Neural progenitor cell (in vitro differentiated cells): ENCODE results near the gene IQGAP1. TPM values are rescaled to one million over a fixed set of nuclear protein-coding genes. Genes with fewer than 3 reads are reported as not detected.

Experiments
- DNase-seq: peaks from one replicate; pipeline ENCODE4 v3.0.0-alpha.2; 2016; ENCODE audit warnings: low spot score
- H2AFZ ChIP-seq: fragments of 200-600 bp; sonication (generic); replicated peaks from 2 replicates; pipeline ENCODE4 v1.6.1; 2016; ENCODE audit warnings: antibody characterized with exemption
- H3F3A ChIP-seq: fragments of 200-600 bp; sonication (generic); 2 replicates; pipeline ENCODE4 v1.6.1; 2016; ENCODE audit warnings: antibody characterized with exemption, low read depth
- H3K27ac ChIP-seq: fragments of 200-600 bp; sonication (generic); 2 replicates; pipeline ENCODE4 v1.5.1; 2016; ENCODE audit warnings: mild to moderate bottlenecking
- H3K27me3 ChIP-seq: fragments of 200-600 bp; sonication (generic); 2 replicates; pipeline ENCODE4 v1.6.1; 2016; ENCODE audit warnings: mild to moderate bottlenecking, moderate library complexity
- H3K36me3 ChIP-seq: fragments of 200-600 bp; sonication (generic); 2 replicates; pipeline ENCODE4 v1.5.1; 2016
- H3K4me1 ChIP-seq: fragments of 200-600 bp; sonication (generic); 2 replicates; pipeline ENCODE4 v1.6.1; 2016; ENCODE audit warnings: mixed run types
- H3K4me2 ChIP-seq: fragments of 200-600 bp; sonication (generic); 2 replicates; pipeline ENCODE4 v1.6.1; 2016
- H3K4me3 ChIP-seq: fragments of 200-600 bp; sonication (generic); 2 replicates; pipeline ENCODE4 v1.5.1; 2016
- H3K79me2 ChIP-seq: fragments of 200-600 bp; sonication (generic); 2 replicates; pipeline ENCODE4 v1.6.1; 2016; ENCODE audit warnings: low read depth
- H3K9ac ChIP-seq: fragments of 200-600 bp; sonication (generic); 2 replicates; pipeline ENCODE4 v1.6.1; 2016
- H3K9me3 ChIP-seq: fragments of 200-600 bp; sonication (generic); 2 replicates; pipeline ENCODE4 v1.5.1; 2016; ENCODE audit warnings: low read depth
- H4K20me1 ChIP-seq: fragments of 200-600 bp; sonication (generic); 2 replicates; pipeline ENCODE4 v1.6.1; 2016; ENCODE audit warnings: low read depth
- H3K27ac Mint-ChIP-seq: 3 replicates; pipeline ENCODE4 v1.8.0; 2021; ENCODE audit warnings: mixed read lengths
- H3K27me3 Mint-ChIP-seq: 2 replicates; pipeline ENCODE4 v1.8.0; 2022; ENCODE audit warnings: low read depth, mild to moderate bottlenecking, inconsistent platforms, moderate library complexity, mixed read lengths; ENCODE audit not compliant: insufficient read depth
- H3K36me3 Mint-ChIP-seq: 3 replicates; pipeline ENCODE4 v1.8.0; 2021; ENCODE audit warnings: mixed read lengths
- H3K4me1 Mint-ChIP-seq: 3 replicates; pipeline ENCODE4 v1.8.0; 2021; ENCODE audit warnings: mixed read lengths
- H3K4me3 Mint-ChIP-seq: 3 replicates; pipeline ENCODE4 v1.8.0; 2021; ENCODE audit warnings: mild to moderate bottlenecking, moderate library complexity, mixed read lengths
- H3K9me3 Mint-ChIP-seq: 3 replicates; pipeline ENCODE4 v1.8.0; 2020; ENCODE audit warnings: mixed read lengths
- EZH2 ChIP-seq: fragments of 200-600 bp; sonication (generic); IDR thresholded peaks from 2 replicates; pipeline ENCODE4 v1.6.1; 2017; ENCODE audit warnings: antibody characterized with exemption, mild to moderate bottlenecking, moderate library complexity
- EZH2phosphoT487 ChIP-seq: fragments of 200-600 bp; sonication (generic); IDR thresholded peaks from 2 replicates; pipeline ENCODE4 v1.6.1; 2017; ENCODE audit warnings: antibody characterized with exemption
- total RNA-seq: library from RNA; depleted of rRNA; stranded (reverse); fragments of >200 nt; gene quantifications from 2 replicates; pipeline ENCODE4 v1.2.3, GENCODE V29; 2015; ENCODE audit warnings: low replicate concordance
- TF ChIP-seq, protein P1 (sequence below): fragments of 200-600 bp; sonication (generic); IDR thresholded peaks from 2 replicates; pipeline ENCODE4 v1.5.1; 2017; ENCODE audit warnings: antibody characterized with exemption, mild to moderate bottlenecking

Gene IQGAP1
- total RNA-seq, 1 donor from 2014 or later, result 44.8 TPM

DNA sequence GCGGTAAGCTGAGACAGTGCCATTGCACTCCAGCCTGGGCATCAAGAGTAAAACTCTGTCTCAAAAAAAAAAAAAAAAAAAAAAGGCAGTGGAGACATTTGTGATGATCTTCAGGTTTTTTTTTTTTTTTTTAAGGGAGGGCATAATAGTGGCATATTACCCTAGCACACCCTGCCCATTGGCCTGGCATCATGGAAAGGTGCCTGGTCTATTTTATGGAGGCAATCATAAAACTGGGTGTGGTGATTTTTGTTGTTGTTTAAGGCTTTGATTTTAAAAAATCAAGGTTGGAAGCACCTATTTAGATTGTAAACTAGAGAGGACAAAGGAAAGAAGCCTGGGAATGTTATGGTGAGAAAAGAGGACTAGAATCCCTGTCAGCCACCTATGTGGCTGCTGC is 6.0 kb downstream of the IQGAP1 start:
- H3K9me3 Mint-ChIP-seq, result no peaks in the 10 kb centered on the region
- H3K36me3 Mint-ChIP-seq, result peaks cover 16% of the 10 kb centered on the region
- no peaks in the 10 kb centered on the region for H3K27me3 Mint-ChIP-seq
- Histone ChIP-seq H3K4me1 (peaks cover 17% of the 10 kb centered on the region), H3K9ac (no peak overlapping the region), H3K27ac (no peak overlapping the region), H3K4me2 (no peak overlapping the region), H3F3A (peaks cover 14% of the 10 kb centered on the region), H3K9me3 (no peaks in the 10 kb centered on the region), H3K4me3 (no peak overlapping the region), H3K36me3 (no peaks in the 10 kb centered on the region), H3K27me3 (no peaks in the 10 kb centered on the region), H3K79me2 (peaks cover 53% of the 10 kb centered on the region), H2AFZ (no peak overlapping the region), H4K20me1 (no peaks in the 10 kb centered on the region)
- H3K27ac Mint-ChIP-seq, result no peak overlapping the region
- DNase-seq, result no peak
- peaks cover 14% of the 10 kb centered on the region for H3K4me1 Mint-ChIP-seq
- TF ChIP-seq EZH2, result no peak
- TF ChIP-seq EZH2phosphoT487, result no peak
- TF ChIP-seq, protein P1, sequence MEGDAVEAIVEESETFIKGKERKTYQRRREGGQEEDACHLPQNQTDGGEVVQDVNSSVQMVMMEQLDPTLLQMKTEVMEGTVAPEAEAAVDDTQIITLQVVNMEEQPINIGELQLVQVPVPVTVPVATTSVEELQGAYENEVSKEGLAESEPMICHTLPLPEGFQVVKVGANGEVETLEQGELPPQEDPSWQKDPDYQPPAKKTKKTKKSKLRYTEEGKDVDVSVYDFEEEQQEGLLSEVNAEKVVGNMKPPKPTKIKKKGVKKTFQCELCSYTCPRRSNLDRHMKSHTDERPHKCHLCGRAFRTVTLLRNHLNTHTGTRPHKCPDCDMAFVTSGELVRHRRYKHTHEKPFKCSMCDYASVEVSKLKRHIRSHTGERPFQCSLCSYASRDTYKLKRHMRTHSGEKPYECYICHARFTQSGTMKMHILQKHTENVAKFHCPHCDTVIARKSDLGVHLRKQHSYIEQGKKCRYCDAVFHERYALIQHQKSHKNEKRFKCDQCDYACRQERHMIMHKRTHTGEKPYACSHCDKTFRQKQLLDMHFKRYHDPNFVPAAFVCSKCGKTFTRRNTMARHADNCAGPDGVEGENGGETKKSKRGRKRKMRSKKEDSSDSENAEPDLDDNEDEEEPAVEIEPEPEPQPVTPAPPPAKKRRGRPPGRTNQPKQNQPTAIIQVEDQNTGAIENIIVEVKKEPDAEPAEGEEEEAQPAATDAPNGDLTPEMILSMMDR, result no peak
- H3K4me3 Mint-ChIP-seq, result no peak overlapping the region

DNA sequence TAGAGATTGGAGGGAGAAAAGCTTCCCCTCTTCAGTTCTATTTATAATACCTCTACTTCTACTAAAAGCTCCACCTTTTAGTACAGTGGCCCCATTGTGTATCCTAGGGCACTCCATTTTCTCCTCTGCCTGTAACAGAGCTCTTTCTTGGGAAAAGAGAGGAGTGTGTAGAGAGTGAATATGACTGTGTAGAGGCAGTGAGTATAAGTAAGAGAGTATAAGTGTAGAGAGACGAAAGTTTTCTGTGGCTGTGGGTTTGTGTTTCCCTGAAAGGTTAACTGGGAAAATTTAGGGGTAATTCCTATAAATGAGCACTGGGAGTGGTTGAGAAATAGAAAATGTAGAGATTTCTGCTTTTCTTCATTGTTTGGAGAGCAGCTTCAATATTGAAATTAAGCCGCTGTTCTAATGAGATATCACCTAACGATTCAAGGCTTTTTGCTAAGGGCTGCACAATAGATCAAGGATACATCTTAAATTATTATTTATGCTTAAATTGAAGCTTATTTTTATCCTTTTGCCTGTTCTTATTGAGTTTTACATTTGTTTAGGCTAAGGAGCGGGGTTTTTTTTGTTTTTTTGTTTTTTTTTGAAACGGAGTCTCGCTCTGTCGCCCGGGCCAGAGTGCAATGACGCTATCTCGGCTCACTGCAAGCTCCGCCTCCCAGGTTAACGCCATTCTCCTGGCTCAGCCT is 6.9 kb downstream of the IQGAP1 start:
- H3K9me3 ChIP-seq, result no peaks in the 10 kb centered on the region
- no peak overlapping the region for H3K4me3 ChIP-seq
- H3K27me3 ChIP-seq, result no peaks in the 10 kb centered on the region
- Mint-ChIP-seq H3K36me3 (peaks cover 16% of the 10 kb centered on the region), H3K27me3 (no peaks in the 10 kb centered on the region), H3K4me1 (peaks cover 11% of the 10 kb centered on the region), H3K4me3 (no peak overlapping the region), H3K27ac (no peak overlapping the region), H3K9me3 (no peaks in the 10 kb centered on the region)
- no peaks in the 10 kb centered on the region for H3K36me3 ChIP-seq
- peaks cover 54% of the 10 kb centered on the region for H3K79me2 ChIP-seq
- no peak overlapping the region for H3K9ac ChIP-seq
- H3F3A ChIP-seq, result peaks cover 13% of the 10 kb centered on the region
- H4K20me1 ChIP-seq, result no peaks in the 10 kb centered on the region
- H3K4me1 ChIP-seq, result peaks cover 17% of the 10 kb centered on the region
- no peak overlapping the region for H3K4me2 ChIP-seq
- no peak overlapping the region for H2AFZ ChIP-seq
- TF ChIP-seq EZH2, result no peak
- TF ChIP-seq EZH2phosphoT487, result no peak
- TF ChIP-seq, protein P1, result no peak
- H3K27ac ChIP-seq, result no peak overlapping the region
- DNase-seq, result no peak

DNA sequence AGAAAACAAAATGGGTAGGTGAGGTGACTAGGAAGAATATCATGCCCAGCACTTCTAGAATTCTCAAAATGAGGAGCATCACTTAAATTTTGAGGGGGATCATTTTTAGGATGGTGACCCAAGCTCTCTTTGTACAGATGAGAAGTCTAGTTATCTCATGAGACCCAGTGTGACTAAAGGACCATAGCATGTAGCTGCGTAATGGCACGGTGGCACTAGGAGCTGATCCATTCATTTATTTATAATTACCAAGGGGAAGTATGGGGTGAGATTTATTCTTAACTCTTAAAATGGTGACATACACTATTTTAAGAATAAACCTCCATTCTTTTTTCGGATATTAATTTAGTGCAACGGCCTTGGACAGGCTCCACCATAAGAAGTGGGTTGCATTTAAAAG is 8.3 kb downstream of the IQGAP1 start:
- H3K36me3 ChIP-seq, result no peaks in the 10 kb centered on the region
- peaks cover 13% of the 10 kb centered on the region for H3F3A ChIP-seq
- no peak overlapping the region for H3K4me2 ChIP-seq
- no peak overlapping the region for H3K27ac Mint-ChIP-seq
- TF ChIP-seq EZH2phosphoT487 (no peak), EZH2 (no peak)
- TF ChIP-seq, protein P1, result no peak
- no peak overlapping the region for H3K4me3 Mint-ChIP-seq
- H3K4me3 ChIP-seq, result no peak overlapping the region
- DNase-seq, result no peak
- no peak overlapping the region for H2AFZ ChIP-seq
- no peak overlapping the region for H3K9ac ChIP-seq
- H3K27me3 Mint-ChIP-seq, result no peaks in the 10 kb centered on the region
- no peaks in the 10 kb centered on the region for H3K9me3 ChIP-seq
- H3K79me2 ChIP-seq, result peaks cover 61% of the 10 kb centered on the region
- H3K27ac ChIP-seq, result no peak overlapping the region
- peaks cover 20% of the 10 kb centered on the region for H3K4me1 Mint-ChIP-seq
- no peaks in the 10 kb centered on the region for H3K9me3 Mint-ChIP-seq
- no peaks in the 10 kb centered on the region for H4K20me1 ChIP-seq
- no peaks in the 10 kb centered on the region for H3K27me3 ChIP-seq
- peaks cover 11% of the 10 kb centered on the region for H3K36me3 Mint-ChIP-seq
- peaks cover 16% of the 10 kb centered on the region for H3K4me1 ChIP-seq
